GM12891 (cell line): ENCODE measurements around the gene SH3RF2.

Source experiments
- PAX5 ChIP-seq: IDR thresholded peaks from 2 replicates; pipeline ENCODE4 v1.6.1; 2011; ENCODE audit warnings: low read length, moderate library complexity, mild to moderate bottlenecking; ENCODE audit not compliant: insufficient read depth, severe bottlenecking
- POLR2A ChIP-seq: IDR thresholded peaks from 2 replicates; pipeline ENCODE4 v1.6.1; 2011; ENCODE audit warnings: low read depth, low read length, control low read depth
- POLR2AphosphoS5 ChIP-seq: IDR thresholded peaks from 2 replicates; pipeline ENCODE4 v1.6.1; 2011; ENCODE audit warnings: low read depth, low read length, control low read depth
- POU2F2 ChIP-seq: IDR thresholded peaks from 2 replicates; pipeline ENCODE4 v1.6.1; 2011; ENCODE audit warnings: low read depth, mild to moderate bottlenecking, control low read depth, low read length, moderate library complexity
- SPI1 ChIP-seq: IDR thresholded peaks from 2 replicates; pipeline ENCODE4 v1.6.1; 2011; ENCODE audit warnings: low read depth, low read length, control low read depth
- TAF1 ChIP-seq: IDR thresholded peaks from 2 replicates; pipeline ENCODE4 v1.6.1; 2011; ENCODE audit warnings: low read depth, low read length, control low read depth

DNA sequence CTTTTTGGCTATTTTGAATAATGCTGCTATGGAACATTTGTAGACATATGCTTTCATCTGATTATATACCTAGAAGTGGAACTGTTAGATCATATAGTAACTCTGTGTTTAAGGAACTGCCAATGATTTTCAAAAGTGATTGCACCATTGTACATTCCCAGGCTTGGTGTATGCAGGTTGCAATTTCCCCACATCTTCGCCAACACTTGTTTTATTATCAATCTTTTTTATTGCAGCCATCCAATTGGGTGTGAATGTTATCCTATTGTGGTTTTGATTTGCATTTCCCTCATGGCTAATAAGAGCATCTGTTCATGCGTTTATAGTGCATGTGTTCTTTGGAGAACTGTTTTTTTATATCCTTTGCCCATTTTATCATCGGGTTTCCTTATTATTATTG lies 87.7 kb downstream of the SH3RF2 start:
- no peak for TF ChIP-seq POLR2A
- TF ChIP-seq POLR2AphosphoS5: no peak
- TF ChIP-seq SPI1: no peak
- no peak for TF ChIP-seq TAF1
- TF ChIP-seq POU2F2: no peak
- TF ChIP-seq PAX5: no peak
